GM12874 (cell line): ENCODE measurements around the gene CD200.

Experiments
- CTCF ChIP-seq: IDR thresholded peaks from 2 replicates; pipeline ENCODE4 v1.5.1; 2011; ENCODE audit warnings: low read depth, mild to moderate bottlenecking, control low read depth, low read length, moderate library complexity; ENCODE audit not compliant: insufficient read depth

CD200 gene

GRCh38 chr3:112401617-112402016, 68.7 kb downstream of the CD200 start:
- TF ChIP-seq CTCF: no peak

- no peak for TF ChIP-seq CTCF
These were observed 70.1 kb downstream of the CD200 start for GRCh38 chr3:112403103-112403502.

GRCh38 chr3:112405845-112406244, 72.9 kb downstream of the CD200 start:
- TF ChIP-seq CTCF: no peak

GRCh38 chr3:112407214-112407887, 74.4 kb downstream of the CD200 start:
- TF ChIP-seq CTCF: no peak

- TF ChIP-seq CTCF: no peak
These were observed 75.1 kb downstream of the CD200 start for GRCh38 chr3:112407888-112408702.

- no peak for TF ChIP-seq CTCF
These were observed 76.1 kb downstream of the CD200 start for GRCh38 chr3:112409041-112409440.

- TF ChIP-seq CTCF: no peak
These were observed 78.5 kb downstream of the CD200 start for GRCh38 chr3:112411425-112411824.
